ENCODE measurements around the gene HTR7.
"Not testable (repeated sequence)": the region's sequence is repeated elsewhere in the genome, so short reads cannot be mapped to it uniquely, and the experiment has no call there.

The HTR7 gene

GRCh38 chr10:90858461-90858968 lies 676 bp upstream of the HTR7 start:
- no peak for DNase-seq (ENCODE audit: low read depth in 2 of 2)

- DNase-seq (ENCODE audit: low read depth in 2 of 2), result no peak
These were observed 740 bp downstream of the HTR7 start for GRCh38 chr10:90856964-90857634.

- no peak for DNase-seq (ENCODE audit: low read depth in 2 of 2)
These were observed 1.6 kb downstream of the HTR7 start for GRCh38 chr10:90856261-90856660.

GRCh38 chr10:90855126-90855525 lies 2.7 kb downstream of the HTR7 start:
- DNase-seq (ENCODE audit: low read depth in 2 of 2), result no peak

- no peak for DNase-seq (ENCODE audit: low read depth in 2 of 2)
These were observed 7.7 kb downstream of the HTR7 start for GRCh38 chr10:90849956-90850749.

GRCh38 chr10:90847436-90847835 lies 10.4 kb downstream of the HTR7 start:
- no peak for DNase-seq (ENCODE audit: low read depth in 2 of 2)

GRCh38 chr10:90846746-90847145 lies 11.1 kb downstream of the HTR7 start:
- no peak for DNase-seq (ENCODE audit: low read depth in 2 of 2)

- DNase-seq (ENCODE audit: low read depth in 2 of 2), result no peak
These were observed 12.1 kb downstream of the HTR7 start for GRCh38 chr10:90845726-90846125.

- no peak for DNase-seq (ENCODE audit: low read depth in 2 of 2)
These were observed 15.1 kb downstream of the HTR7 start for GRCh38 chr10:90842725-90843124.

GRCh38 chr10:90837486-90837885 lies 20.4 kb downstream of the HTR7 start:
- DNase-seq (ENCODE audit: low read depth in 2 of 2), result no peak

- DNase-seq (ENCODE audit: low read depth in 2 of 2), result no peak
These were observed 23.5 kb downstream of the HTR7 start for GRCh38 chr10:90834326-90834725.

- DNase-seq (ENCODE audit: low read depth in 2 of 2), result no peak
These were observed 25.7 kb downstream of the HTR7 start for GRCh38 chr10:90832111-90832510.

GRCh38 chr10:90822508-90822907 lies 35.3 kb downstream of the HTR7 start:
- DNase-seq (ENCODE audit: low read depth in 2 of 2), result no peak

GRCh38 chr10:90821864-90822263 lies 36.0 kb downstream of the HTR7 start:
- DNase-seq (ENCODE audit: low read depth in 2 of 2), result not testable (repeated sequence)

GRCh38 chr10:90819911-90820310 lies 37.9 kb downstream of the HTR7 start:
- no peak for DNase-seq (ENCODE audit: low read depth in 2 of 2)

- no peak for DNase-seq (ENCODE audit: low read depth in 2 of 2)
These were observed 39.1 kb downstream of the HTR7 start for GRCh38 chr10:90818736-90819135.

- DNase-seq (ENCODE audit: low read depth in 2 of 2), result no peak
These were observed 40.5 kb downstream of the HTR7 start for GRCh38 chr10:90817128-90817889.

GRCh38 chr10:90816466-90816865 lies 41.4 kb downstream of the HTR7 start:
- DNase-seq (ENCODE audit: low read depth in 2 of 2), result no peak

GRCh38 chr10:90813594-90814365 lies 44.1 kb downstream of the HTR7 start:
- DNase-seq (ENCODE audit: low read depth in 2 of 2), result no peak

- not testable (repeated sequence) for DNase-seq (ENCODE audit: low read depth in 2 of 2)
These were observed 50.7 kb downstream of the HTR7 start for GRCh38 chr10:90807106-90807505.

GRCh38 chr10:90806677-90807076 lies 51.2 kb downstream of the HTR7 start:
- DNase-seq (ENCODE audit: low read depth in 2 of 2), result no peak

- DNase-seq (ENCODE audit: low read depth in 2 of 2), result no peak
These were observed 52.6 kb downstream of the HTR7 start for GRCh38 chr10:90805206-90805605.
